ENCODE measurements around the gene IL10RB.
"Not testable (repeated sequence)": the region's sequence is repeated elsewhere in the genome, so short reads cannot be mapped to it uniquely, and the experiment has no call there.

Gene IL10RB

DNA sequence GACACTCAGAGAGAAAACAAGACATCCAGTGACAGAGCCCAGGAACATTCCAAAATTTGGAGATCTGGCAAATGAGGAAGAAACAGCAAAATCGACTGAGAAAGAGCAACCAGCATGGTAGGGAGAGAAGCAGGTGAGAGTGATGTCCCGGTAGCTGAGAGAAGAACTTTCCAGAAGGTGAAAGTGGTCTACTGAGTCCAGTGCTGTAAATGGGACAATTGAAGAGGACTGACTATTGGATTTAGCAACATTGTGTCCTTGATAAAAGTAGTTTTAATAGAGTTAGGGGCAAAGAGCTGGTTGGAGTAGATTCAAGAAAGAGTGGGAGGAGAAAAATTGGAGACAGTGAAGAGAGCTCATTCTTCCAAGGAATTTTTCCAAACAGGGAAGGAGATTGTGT lies 15.0 kb upstream of the IL10RB start:
- peaks cover 36 to 81% of the 10 kb centered on the region in 2 donors for H3K36me3 ChIP-seq (ENCODE audit: control insufficient read depth in 1 of 2, insufficient read depth in 2 of 2, low read length in 2 of 2)
- no peaks in the 10 kb centered on the region for H3K4me1 ChIP-seq (ENCODE audit: control insufficient read depth in 1 of 2, insufficient read depth in 2 of 2, low read length in 2 of 2)
- H3K27ac ChIP-seq (ENCODE audit: low read depth, low read length) = no peak overlapping the region
- H3K27me3 ChIP-seq (ENCODE audit: control insufficient read depth in 1 of 2, insufficient read depth in 2 of 2, low read length in 2 of 2) = no peaks in the 10 kb centered on the region
- H3K4me3 ChIP-seq (ENCODE audit: low read depth in 1 of 2, low read length in 2 of 2) = no peak overlapping the region
- H3K9ac ChIP-seq (ENCODE audit: low read depth in 1 of 2, low read length in 2 of 2) = no peak overlapping the region
- H3K9me3 ChIP-seq (ENCODE audit: control insufficient read depth in 1 of 2, low read length in 2 of 2) = no peaks in the 10 kb centered on the region

DNA sequence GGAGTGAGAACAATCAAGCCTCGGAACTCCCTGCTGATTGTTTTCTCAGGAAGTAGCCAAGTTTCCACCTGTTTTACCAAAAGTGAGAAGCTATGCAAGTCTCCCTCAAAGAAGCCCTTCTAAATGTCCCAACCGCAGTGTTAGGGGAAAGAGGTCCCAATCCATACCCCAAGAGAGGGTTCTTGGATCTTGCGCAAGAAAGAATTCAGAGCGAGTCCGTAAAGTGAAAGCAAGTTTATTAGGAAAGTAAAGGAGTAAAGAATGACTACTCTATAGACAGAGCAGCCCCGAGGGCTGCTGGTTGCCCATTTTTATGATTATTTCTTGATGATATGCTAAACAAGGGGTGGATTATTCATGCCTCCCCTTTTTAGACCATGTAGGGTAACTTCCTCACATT lies 12.8 kb upstream of the IL10RB start:
- H3K4me1 ChIP-seq (ENCODE audit: control insufficient read depth in 1 of 2, insufficient read depth in 2 of 2, low read length in 2 of 2); H3K9ac ChIP-seq (ENCODE audit: low read depth in 1 of 2, low read length in 2 of 2); H3K27ac ChIP-seq (ENCODE audit: low read depth, low read length); H3K9me3 ChIP-seq (ENCODE audit: control insufficient read depth in 1 of 2, low read length in 2 of 2); H3K27me3 ChIP-seq (ENCODE audit: control insufficient read depth in 1 of 2, insufficient read depth in 2 of 2, low read length in 2 of 2); H3K4me3 ChIP-seq (ENCODE audit: low read depth in 1 of 2, low read length in 2 of 2): not testable (repeated sequence)
- H3K36me3 ChIP-seq (ENCODE audit: control insufficient read depth in 1 of 2, insufficient read depth in 2 of 2, low read length in 2 of 2) = peaks cover 41 to 86% of the 10 kb centered on the region in 2 donors

DNA sequence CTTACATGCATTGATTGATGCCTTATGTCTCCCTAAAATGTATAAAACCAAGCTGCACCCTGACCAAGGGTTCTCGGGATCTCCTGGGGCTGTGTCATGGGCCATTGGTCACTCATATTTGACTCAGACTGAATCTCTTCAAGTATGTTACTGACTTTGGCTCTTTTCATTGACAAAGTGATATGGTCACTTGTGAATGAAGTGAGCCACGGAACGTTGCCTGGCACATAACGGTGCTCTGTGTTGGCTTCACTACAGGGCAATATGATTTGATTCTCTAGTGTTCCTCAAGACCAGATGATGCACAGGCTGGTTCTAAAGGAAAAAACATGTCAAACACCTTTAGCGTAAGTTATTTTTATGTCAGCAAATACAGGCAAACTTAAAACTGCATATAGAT lies 11.4 kb upstream of the IL10RB start:
- Histone ChIP-seq H3K4me1 (ENCODE audit: control insufficient read depth in 1 of 2, insufficient read depth in 2 of 2, low read length in 2 of 2) (no peaks in the 10 kb centered on the region), H3K36me3 (ENCODE audit: control insufficient read depth in 1 of 2, insufficient read depth in 2 of 2, low read length in 2 of 2) (peaks cover 39 to 81% of the 10 kb centered on the region in 2 donors), H3K4me3 (ENCODE audit: low read depth in 1 of 2, low read length in 2 of 2) (no peak overlapping the region), H3K9ac (ENCODE audit: low read depth in 1 of 2, low read length in 2 of 2) (no peak overlapping the region), H3K27ac (ENCODE audit: low read depth, low read length) (no peak overlapping the region), H3K27me3 (ENCODE audit: control insufficient read depth in 1 of 2, insufficient read depth in 2 of 2, low read length in 2 of 2) (no peaks in the 10 kb centered on the region), H3K9me3 (ENCODE audit: control insufficient read depth in 1 of 2, low read length in 2 of 2) (peaks cover 0 to 2% of the 10 kb centered on the region in 2 donors)

DNA sequence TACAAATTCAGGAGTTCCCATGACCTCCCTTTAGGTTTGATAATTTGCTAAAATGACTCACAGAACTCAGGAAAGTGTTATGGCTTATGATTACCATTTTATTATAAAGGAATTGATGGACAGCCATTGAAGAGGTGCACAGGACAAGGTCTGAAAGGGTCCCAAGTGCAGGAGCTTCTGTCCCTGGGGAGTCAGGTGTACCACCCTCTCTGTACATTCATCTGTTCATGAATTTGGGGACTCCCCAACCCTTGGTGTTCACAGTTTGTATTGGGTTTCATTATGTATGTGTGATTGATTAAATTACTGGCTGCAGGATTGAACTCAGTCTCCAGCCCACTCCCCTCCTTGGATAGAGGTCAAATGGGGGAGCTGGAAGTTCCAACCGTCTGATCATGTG lies 10.8 kb upstream of the IL10RB start:
- Histone ChIP-seq H3K4me1 (ENCODE audit: control insufficient read depth in 1 of 2, insufficient read depth in 2 of 2, low read length in 2 of 2) (no peaks in the 10 kb centered on the region), H3K36me3 (ENCODE audit: control insufficient read depth in 1 of 2, insufficient read depth in 2 of 2, low read length in 2 of 2) (peaks cover 37 to 75% of the 10 kb centered on the region in 2 donors), H3K27ac (ENCODE audit: low read depth, low read length) (no peak overlapping the region), H3K9ac (ENCODE audit: low read depth in 1 of 2, low read length in 2 of 2) (no peak overlapping the region), H3K9me3 (ENCODE audit: control insufficient read depth in 1 of 2, low read length in 2 of 2) (peaks cover 0 to 2% of the 10 kb centered on the region in 2 donors), H3K27me3 (ENCODE audit: control insufficient read depth in 1 of 2, insufficient read depth in 2 of 2, low read length in 2 of 2) (no peaks in the 10 kb centered on the region), H3K4me3 (ENCODE audit: low read depth in 1 of 2, low read length in 2 of 2) (no peak overlapping the region)

DNA sequence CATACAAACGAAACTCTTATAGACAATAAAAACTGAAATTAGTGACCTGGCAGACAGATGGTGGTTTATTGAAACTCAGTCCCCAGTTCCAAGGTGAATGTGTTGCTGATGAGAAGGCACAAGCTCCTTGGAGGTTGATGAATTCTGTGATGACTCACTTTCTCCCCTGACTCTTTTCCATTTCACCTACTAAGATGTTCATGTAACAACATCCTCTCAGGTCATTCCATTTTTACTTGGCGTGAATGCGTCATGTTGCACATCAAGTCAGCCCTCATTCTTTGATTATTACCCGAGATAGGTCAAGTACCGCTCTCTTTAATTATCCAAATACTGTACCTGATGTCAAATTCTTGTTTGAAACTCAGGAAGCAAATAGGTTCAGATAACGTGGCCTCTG lies 10.1 kb upstream of the IL10RB start:
- Histone ChIP-seq H3K4me1 (ENCODE audit: control insufficient read depth in 1 of 2, insufficient read depth in 2 of 2, low read length in 2 of 2) (no peaks in the 10 kb centered on the region), H3K9ac (ENCODE audit: low read depth in 1 of 2, low read length in 2 of 2) (no peak overlapping the region), H3K9me3 (ENCODE audit: control insufficient read depth in 1 of 2, low read length in 2 of 2) (peaks cover 0 to 2% of the 10 kb centered on the region in 2 donors), H3K4me3 (ENCODE audit: low read depth in 1 of 2, low read length in 2 of 2) (no peak overlapping the region), H3K27ac (ENCODE audit: low read depth, low read length) (no peak overlapping the region), H3K36me3 (ENCODE audit: control insufficient read depth in 1 of 2, insufficient read depth in 2 of 2, low read length in 2 of 2) (peaks cover 37 to 72% of the 10 kb centered on the region in 2 donors), H3K27me3 (ENCODE audit: control insufficient read depth in 1 of 2, insufficient read depth in 2 of 2, low read length in 2 of 2) (no peaks in the 10 kb centered on the region)

DNA sequence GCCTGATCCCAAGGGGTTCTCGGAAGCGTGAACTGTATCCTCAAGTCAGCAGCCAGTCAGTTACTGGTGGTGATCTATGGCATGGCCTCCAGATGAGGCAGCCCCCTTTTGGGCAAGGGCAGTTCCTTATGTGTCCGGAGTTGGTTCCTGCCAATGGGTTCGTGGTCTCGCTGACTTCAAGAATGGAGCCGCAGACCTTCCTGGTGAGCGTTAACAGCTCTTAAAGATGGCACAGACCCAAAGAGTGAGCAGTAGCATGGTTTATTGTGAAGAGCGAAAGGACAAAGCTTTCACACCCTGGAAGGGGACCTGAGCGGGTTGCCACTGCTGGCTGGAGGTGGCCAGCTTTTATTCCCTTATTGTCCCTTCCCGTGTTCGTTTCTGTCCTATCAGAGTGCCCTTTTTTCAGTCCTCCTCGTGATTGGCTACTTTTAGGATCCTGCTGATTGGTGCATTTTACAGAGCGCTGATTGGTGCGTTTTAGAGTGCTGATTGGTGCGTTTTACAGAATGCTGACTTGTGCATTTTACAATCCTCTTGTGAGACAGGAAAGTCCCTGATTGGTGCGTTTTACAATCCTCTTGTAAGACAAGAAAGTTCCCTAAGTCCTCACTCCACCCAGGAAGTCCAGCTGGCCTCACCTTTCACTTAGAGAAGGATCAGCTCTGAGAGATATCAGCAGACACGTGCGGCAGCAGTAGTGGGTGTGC lies 8.9 kb upstream of the IL10RB start:
- H3K9me3 ChIP-seq (ENCODE audit: control insufficient read depth in 1 of 2, low read length in 2 of 2) = peaks cover 0 to 2% of the 10 kb centered on the region in 2 donors
- no peak overlapping the region for H3K27ac ChIP-seq (ENCODE audit: low read depth, low read length)
- H3K27me3 ChIP-seq (ENCODE audit: control insufficient read depth in 1 of 2, insufficient read depth in 2 of 2, low read length in 2 of 2) = no peaks in the 10 kb centered on the region
- no peak overlapping the region for H3K9ac ChIP-seq (ENCODE audit: low read depth in 1 of 2, low read length in 2 of 2)
- no peaks in the 10 kb centered on the region for H3K4me1 ChIP-seq (ENCODE audit: control insufficient read depth in 1 of 2, insufficient read depth in 2 of 2, low read length in 2 of 2)
- H3K4me3 ChIP-seq (ENCODE audit: low read depth in 1 of 2, low read length in 2 of 2) = no peak overlapping the region
- peaks cover 37 to 61% of the 10 kb centered on the region in 2 donors for H3K36me3 ChIP-seq (ENCODE audit: control insufficient read depth in 1 of 2, insufficient read depth in 2 of 2, low read length in 2 of 2)

DNA sequence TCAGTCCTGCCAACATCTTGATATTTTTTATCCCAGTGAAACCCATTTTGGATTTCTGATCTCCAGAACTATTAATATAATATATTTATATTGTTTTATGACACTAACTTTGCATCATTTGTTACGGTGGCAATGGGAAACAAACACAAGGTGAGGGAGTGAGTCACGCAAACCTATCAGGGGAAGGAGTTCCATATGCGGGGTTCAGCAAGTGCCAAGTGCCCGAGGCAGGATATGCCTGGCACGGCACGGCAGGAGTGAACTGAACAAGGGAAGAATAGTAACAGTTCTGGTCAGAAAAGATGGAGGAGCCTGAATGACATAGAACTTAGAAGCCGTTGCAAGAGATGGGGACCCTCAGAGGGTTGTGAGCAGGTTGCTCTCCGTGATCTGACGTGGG lies 7.7 kb upstream of the IL10RB start:
- Histone ChIP-seq H3K27ac (ENCODE audit: low read depth, low read length) (no peak overlapping the region), H3K36me3 (ENCODE audit: control insufficient read depth in 1 of 2, insufficient read depth in 2 of 2, low read length in 2 of 2) (peaks cover 35 to 56% of the 10 kb centered on the region in 2 donors), H3K9me3 (ENCODE audit: control insufficient read depth in 1 of 2, low read length in 2 of 2) (peaks cover 0 to 2% of the 10 kb centered on the region in 2 donors)

DNA sequence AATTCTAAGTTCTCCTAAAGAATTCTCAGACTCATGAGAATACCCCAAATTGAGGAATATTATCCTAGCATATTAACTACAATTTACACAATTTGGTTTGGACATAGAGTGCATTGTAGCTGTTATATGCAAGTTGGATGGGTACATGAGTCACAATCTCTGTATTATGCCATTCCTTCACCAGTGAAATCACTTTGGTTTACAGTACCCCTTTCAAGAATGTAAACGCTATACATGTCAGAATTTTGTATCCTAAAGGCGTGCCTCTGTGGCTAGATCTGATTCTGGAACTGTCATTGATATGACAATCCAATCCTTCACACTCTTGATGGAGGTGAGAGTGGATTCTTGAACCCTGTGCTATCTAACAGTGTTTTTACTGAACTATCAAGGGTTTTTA lies 6.7 kb upstream of the IL10RB start:
- Histone ChIP-seq H3K36me3 (ENCODE audit: control insufficient read depth in 1 of 2, insufficient read depth in 2 of 2, low read length in 2 of 2) (peaks cover 37 to 48% of the 10 kb centered on the region in 2 donors), H3K4me3 (ENCODE audit: low read depth in 1 of 2, low read length in 2 of 2) (no peak overlapping the region), H3K9me3 (ENCODE audit: control insufficient read depth in 1 of 2, low read length in 2 of 2) (peaks cover 0 to 2% of the 10 kb centered on the region in 2 donors)

More for the DNA sequence above, 7.7 kb upstream of the IL10RB start:
- no peaks in the 10 kb centered on the region for H3K27me3 ChIP-seq (ENCODE audit: control insufficient read depth in 1 of 2, insufficient read depth in 2 of 2, low read length in 2 of 2)
- H3K4me1 ChIP-seq (ENCODE audit: control insufficient read depth in 1 of 2, insufficient read depth in 2 of 2, low read length in 2 of 2) = no peaks in the 10 kb centered on the region
- H3K9ac ChIP-seq (ENCODE audit: low read depth in 1 of 2, low read length in 2 of 2) = no peak overlapping the region
- H3K4me3 ChIP-seq (ENCODE audit: low read depth in 1 of 2, low read length in 2 of 2) = no peak overlapping the region

DNA sequence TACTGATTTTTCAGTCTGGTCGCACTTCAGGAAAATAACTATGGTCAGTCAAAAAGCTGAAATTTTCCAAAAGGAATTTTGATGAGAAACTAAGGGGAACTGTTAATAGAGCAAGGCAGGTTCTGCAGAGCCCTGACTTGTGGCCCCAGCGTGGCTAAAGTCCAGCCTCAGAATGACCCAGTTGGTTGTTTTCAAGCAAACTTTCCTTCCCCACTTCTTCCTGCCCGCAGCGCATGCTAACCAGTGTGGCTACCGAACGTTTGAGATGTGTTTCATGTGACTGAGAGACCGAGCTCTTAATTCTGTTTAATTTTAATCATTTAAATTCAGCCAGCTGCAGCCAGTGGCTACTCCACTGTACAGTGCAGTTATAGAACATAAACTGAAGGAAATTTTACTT lies 6.2 kb upstream of the IL10RB start:
- no peaks in the 10 kb centered on the region for H3K27me3 ChIP-seq (ENCODE audit: control insufficient read depth in 1 of 2, insufficient read depth in 2 of 2, low read length in 2 of 2)
- no peak overlapping the region for H3K27ac ChIP-seq (ENCODE audit: low read depth, low read length)
- peaks cover 37 to 43% of the 10 kb centered on the region in 2 donors for H3K36me3 ChIP-seq (ENCODE audit: control insufficient read depth in 1 of 2, insufficient read depth in 2 of 2, low read length in 2 of 2)
- H3K4me3 ChIP-seq (ENCODE audit: low read depth in 1 of 2, low read length in 2 of 2) = no peak overlapping the region
- H3K9me3 ChIP-seq (ENCODE audit: control insufficient read depth in 1 of 2, low read length in 2 of 2) = peaks cover 0 to 2% of the 10 kb centered on the region in 2 donors
- no peak overlapping the region for H3K9ac ChIP-seq (ENCODE audit: low read depth in 1 of 2, low read length in 2 of 2)
- no peaks in the 10 kb centered on the region for H3K4me1 ChIP-seq (ENCODE audit: control insufficient read depth in 1 of 2, insufficient read depth in 2 of 2, low read length in 2 of 2)

More for the DNA sequence above, 6.7 kb upstream of the IL10RB start:
- Histone ChIP-seq H3K27ac (ENCODE audit: low read depth, low read length) (no peak overlapping the region), H3K9ac (ENCODE audit: low read depth in 1 of 2, low read length in 2 of 2) (no peak overlapping the region), H3K4me1 (ENCODE audit: control insufficient read depth in 1 of 2, insufficient read depth in 2 of 2, low read length in 2 of 2) (no peaks in the 10 kb centered on the region), H3K27me3 (ENCODE audit: control insufficient read depth in 1 of 2, insufficient read depth in 2 of 2, low read length in 2 of 2) (no peaks in the 10 kb centered on the region)

DNA sequence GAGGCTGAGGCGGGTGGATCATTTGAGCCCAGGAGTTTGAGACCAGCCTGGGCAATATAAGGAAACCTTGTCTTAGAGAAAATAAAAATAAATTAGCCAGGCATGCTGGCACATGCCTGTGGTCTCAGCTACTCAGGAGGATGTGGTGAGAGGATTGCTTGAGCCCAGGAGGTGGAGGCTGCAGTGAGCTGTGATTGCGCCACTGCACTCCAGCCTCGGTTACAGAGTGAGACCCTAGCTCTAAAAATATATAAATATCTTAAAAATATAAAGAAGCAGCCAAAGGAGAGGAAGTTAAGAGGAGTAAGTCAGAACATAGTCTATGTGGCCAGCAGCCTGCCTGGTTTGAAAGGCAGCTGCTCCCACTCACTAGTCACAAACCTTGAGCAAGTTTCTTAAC lies 4.5 kb upstream of the IL10RB start:
- Histone ChIP-seq H3K9me3 (ENCODE audit: control insufficient read depth in 1 of 2, low read length in 2 of 2) (peaks cover 0 to 2% of the 10 kb centered on the region in 2 donors), H3K4me1 (ENCODE audit: control insufficient read depth in 1 of 2, insufficient read depth in 2 of 2, low read length in 2 of 2) (peaks cover 6% of the 10 kb centered on the region in 2 donors), H3K4me3 (ENCODE audit: low read depth in 1 of 2, low read length in 2 of 2) (no peak overlapping the region), H3K9ac (ENCODE audit: low read depth in 1 of 2, low read length in 2 of 2) (no peak overlapping the region), H3K27ac (ENCODE audit: low read depth, low read length) (no peak overlapping the region), H3K27me3 (ENCODE audit: control insufficient read depth in 1 of 2, insufficient read depth in 2 of 2, low read length in 2 of 2) (no peaks in the 10 kb centered on the region), H3K36me3 (ENCODE audit: control insufficient read depth in 1 of 2, insufficient read depth in 2 of 2, low read length in 2 of 2) (peaks cover 23 to 32% of the 10 kb centered on the region in 2 donors)
